HG02571 (cell line): ENCODE results near the gene ANP32E.

ENCODE experiments used
- ATAC-seq: cut with Tn5 transposase; IDR thresholded peaks from one replicate; pipeline ENCODE4 v1.9.1; 2021; ENCODE audit warnings: mild to moderate bottlenecking, moderate library complexity; ENCODE audit not compliant: unreplicated experiment

The ANP32E gene

GRCh38 chr1:150173141-150173585, 62.7 kb downstream of the ANP32E start:
- ATAC-seq = no peak

GRCh38 chr1:150171801-150172200, 64.1 kb downstream of the ANP32E start:
- no peak for ATAC-seq

- ATAC-seq = no peak
These were observed 66.8 kb downstream of the ANP32E start for GRCh38 chr1:150168960-150169601.
